Right lobe of liver (tissue), 4 donors: ENCODE results near the gene KCNIP1.

ENCODE experiments used
- POLR2A ChIP-seq: fragments of 450-650 bp; IDR thresholded peaks from one replicate; pipeline ENCODE4 v1.6.1; 2017; ENCODE audit warnings: antibody characterized with exemption, mild to moderate bottlenecking
- TF ChIP-seq, protein P1 (sequence below), 4 donors: fragments of 200-600 bp in 3 of 4; fragments of 450-650 bp in 1 of 4; IDR thresholded peaks; one replicate each; pipeline versions ENCODE4 v1.5.1 to v1.8.0; 2016 to 2022; ENCODE audit warnings: antibody characterized with exemption in 4 of 4, mild to moderate bottlenecking in 2 of 4
- donor health status: DM: no; HTN: no; CAD: no.
- donor health status: DM: no; HTN: no; CAD: no.
- donor health status: DM: no; HTN: yes; CAD: no.

- TF ChIP-seq, protein P1, sequence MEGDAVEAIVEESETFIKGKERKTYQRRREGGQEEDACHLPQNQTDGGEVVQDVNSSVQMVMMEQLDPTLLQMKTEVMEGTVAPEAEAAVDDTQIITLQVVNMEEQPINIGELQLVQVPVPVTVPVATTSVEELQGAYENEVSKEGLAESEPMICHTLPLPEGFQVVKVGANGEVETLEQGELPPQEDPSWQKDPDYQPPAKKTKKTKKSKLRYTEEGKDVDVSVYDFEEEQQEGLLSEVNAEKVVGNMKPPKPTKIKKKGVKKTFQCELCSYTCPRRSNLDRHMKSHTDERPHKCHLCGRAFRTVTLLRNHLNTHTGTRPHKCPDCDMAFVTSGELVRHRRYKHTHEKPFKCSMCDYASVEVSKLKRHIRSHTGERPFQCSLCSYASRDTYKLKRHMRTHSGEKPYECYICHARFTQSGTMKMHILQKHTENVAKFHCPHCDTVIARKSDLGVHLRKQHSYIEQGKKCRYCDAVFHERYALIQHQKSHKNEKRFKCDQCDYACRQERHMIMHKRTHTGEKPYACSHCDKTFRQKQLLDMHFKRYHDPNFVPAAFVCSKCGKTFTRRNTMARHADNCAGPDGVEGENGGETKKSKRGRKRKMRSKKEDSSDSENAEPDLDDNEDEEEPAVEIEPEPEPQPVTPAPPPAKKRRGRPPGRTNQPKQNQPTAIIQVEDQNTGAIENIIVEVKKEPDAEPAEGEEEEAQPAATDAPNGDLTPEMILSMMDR (IDR thresholded peaks at IDR 0.05), result no peak
- no peak for TF ChIP-seq POLR2A
Measured at GRCh38 chr5:170518277-170518676, 14.5 kb downstream of the KCNIP1 start.
